GM18520 (cell line): Measurements from ENCODE around the gene STX17.
"Not testable (repeated sequence)": the region's sequence is repeated elsewhere in the genome, so short reads cannot be mapped to it uniquely, and the experiment has no call there.

Experiments
- ATAC-seq: cut with Tn5 transposase; IDR thresholded peaks from one replicate; pipeline ENCODE4 v1.9.1; 2021; ENCODE audit not compliant: unreplicated experiment

The STX17 gene

DNA sequence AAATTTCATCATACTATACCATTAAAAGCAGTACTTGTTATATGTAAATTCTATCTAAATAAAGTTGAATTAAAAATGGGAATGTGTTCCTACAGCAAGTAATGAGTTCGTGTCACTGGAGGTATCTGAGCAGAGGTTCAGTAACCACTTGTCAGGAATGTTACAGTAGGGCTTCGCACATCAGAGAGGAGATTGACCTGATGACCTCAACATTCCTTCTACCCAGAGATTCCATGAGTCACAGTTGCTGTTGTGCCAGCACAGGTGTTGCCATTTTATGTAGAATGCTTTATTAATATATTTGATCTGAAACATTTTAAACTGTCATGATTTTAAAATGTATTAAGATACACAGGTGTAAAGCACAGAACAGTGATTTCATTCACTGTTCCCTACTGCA lies 60.3 kb downstream of the STX17 start:
- no peak for ATAC-seq

DNA sequence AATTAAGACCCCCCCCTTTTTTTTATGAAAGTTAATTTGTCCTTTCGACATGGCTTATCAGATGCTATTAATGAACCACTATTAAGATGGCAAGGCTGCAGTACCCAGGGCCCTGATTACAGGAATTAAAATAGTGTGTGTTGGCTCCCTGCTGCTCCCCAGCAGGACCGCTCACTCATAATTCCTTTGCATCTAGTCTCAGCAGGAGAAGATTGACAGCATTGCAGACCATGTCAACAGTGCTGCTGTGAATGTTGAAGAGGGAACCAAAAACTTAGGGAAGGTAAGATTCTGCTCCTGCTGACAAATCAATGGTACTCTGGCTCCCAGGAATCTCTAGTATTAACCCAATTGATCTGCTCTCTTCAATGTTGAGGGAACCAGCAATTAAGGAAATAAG lies 61.0 kb downstream of the STX17 start:
- no peak for ATAC-seq

DNA sequence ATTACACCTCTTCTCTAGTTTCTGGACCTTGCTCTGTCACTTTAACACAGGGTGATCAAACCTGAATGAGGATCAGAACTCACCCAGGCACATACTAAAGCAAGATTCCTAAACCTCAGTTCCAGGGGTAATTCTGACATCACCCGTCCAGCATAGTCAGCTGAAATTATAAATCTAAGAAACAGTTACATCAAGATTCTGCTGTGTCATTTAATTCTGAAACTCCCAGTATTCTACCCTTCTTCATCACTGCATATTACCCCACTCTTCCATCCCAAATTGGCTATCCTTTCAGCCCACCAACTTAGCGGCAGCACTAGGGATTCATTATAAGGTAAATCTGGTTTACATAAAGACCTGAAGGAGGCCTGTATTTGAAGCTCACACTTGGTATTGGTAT lies 64.0 kb downstream of the STX17 start:
- ATAC-seq: no peak

DNA sequence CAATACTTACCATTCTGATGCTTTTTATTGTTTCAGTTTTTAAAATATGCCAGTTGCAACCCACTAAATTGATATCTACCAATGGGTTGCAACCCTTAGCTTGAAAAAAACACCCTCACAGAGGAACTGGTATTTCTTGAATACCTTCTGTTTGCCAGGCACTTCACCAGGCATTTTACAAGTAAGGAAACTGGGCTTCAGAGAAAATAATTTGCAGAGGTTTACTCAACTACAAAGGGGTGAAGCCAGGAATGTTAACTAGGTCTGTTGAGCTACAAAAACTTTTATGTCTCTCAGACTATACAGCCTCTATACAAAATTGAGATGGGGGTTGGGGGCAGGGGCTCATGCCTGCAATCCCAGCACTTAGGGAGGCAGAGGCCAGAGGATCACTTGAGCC lies 65.0 kb downstream of the STX17 start:
- ATAC-seq: no peak

DNA sequence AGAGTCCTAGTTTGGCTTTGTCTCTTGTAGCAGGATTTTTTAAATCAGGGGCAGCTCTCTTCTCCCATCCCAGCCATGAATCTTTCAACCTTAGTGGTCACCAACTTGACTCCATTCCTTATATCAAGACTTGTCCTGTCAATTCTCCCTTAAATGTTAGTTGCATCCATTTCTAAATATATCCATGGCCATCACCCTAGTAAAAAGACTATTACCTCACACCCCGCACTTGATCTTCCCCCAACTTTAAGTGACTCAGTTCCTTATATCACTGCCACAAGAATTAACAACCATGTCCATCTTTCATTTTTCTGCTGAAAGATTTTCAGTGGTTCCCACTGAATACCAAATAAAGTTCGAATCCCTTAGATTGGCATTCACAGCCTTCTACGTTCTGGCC lies 67.0 kb downstream of the STX17 start:
- ATAC-seq: no peak

DNA sequence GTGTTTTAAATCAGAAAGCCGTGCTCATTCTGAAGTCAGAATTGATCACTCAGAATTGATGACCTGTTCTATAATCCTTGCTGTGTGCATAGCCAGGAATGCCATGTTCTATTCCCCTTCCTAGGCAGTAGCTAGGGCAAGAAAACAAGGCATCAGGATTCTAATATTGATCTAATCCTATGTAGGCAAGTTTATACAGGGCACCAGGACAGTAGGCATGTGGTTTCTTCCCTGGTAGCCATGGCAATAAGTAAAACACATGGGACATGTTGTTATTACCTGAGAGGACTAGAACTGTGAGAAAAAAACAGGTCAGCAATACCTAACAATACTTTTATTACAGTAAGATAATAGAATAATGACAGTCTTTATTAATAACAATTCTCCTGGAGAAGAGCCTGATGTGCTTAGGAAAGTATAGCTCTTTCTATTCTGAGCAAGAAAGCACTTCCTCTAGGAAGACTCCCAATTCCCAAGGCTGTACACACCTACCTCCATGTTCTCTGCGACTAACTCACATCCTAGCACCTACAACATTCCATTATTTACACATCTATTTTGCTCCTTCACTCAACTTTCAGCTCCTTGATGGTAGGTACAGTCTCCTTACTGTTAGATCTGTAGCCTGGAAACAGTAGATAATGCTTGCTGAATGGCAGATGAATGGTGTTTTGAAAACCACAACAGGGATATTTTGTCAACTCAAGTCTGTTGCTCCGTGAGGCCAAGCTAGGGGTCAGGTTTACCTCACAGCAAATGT lies 70.8 kb downstream of the STX17 start:
- no peak for ATAC-seq

DNA sequence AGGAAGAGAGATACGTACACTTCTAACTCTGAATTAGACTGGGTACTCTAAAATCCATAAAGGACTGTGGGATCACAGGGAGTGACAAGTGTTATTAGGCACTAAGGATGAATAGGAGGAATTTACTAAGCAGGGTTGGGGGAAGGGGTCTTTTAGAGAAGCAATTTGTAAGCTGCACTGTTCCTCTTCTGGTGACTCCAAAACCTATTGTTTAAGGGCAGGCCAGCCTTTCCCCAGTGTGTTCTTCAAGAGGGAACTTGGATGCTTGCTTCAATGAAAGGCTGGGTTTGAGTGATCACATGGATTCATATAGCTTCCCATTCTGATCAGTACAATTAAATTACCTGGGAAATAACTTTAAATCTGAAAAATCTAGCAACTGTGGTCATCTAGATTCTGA lies 71.8 kb downstream of the STX17 start:
- ATAC-seq: no peak

DNA sequence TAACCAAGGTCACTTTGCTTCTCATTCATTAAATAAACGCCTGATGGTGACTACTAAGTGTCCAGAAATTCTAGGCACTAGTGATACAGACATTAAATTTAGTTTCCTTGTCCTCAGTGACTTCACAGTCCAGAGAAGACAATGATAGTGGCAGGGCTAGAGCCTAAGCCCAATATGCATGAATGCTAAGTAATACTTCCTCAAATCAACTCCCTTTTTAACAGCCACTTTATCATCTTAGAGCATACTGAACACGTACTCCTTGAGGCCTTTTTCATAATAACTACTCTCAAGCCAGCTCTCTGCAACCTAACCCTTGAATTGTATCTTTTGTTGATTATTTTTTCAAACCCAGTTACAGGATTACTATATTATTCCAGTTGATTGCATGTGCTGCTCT lies 74.1 kb downstream of the STX17 start:
- no peak for ATAC-seq

DNA sequence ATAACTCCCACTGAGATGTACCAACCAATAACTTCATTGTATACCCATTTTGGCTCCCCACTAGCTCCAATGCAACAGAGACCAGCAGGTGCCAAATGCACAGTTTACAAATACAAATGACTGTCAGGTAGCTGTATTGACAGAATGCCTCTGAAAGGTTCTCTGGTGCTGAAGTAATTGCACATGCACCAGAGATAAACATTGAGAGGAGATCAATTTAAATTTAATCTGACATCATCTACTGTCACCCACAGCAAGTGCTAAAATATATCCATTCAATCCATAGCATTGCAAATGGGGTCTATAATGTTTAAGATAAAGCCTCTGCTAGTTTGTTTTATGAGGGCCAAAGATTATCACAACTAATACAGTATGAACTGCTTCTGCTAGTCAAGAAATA lies 80.2 kb downstream of the STX17 start:
- ATAC-seq: no peak

DNA sequence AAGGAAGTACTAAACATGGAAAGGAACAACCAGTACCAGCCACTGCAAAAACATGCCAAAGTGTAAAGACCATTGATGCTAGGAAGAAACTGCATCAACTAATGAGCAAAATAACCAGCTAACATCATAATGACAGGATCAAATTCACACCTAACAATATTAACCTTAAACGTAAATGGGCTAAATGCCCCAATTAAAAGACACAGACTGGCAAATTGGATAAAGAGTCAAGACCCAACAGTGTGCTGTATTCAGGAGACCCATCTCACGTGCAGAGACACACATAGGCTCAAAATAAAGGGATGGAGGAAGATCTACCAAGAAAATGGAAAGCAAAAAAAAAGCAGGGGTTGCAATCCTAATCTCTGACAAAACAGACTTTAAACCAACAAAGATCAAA lies 84.1 kb downstream of the STX17 start:
- ATAC-seq: not testable (repeated sequence)

DNA sequence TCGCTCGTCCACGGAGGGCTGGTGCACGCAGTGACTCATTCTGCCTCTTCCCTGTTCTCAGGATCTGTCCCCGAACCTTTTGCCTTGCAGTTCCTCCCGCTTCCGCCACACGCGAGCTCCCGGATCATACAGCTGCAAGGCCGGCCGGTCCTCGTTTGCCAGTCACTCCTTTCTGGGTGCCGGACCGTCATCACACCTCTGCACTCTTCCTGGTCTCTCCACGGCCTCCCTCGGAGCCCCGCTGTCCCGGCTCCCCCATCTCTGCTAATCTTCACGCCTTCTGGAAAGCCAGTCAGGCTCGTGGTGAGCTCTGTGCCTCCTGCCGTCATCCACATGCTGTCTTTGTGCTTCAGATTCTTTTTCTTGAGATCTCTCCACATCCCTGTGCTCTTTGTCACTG lies 91.8 kb downstream of the STX17 start:
- no peak for ATAC-seq

DNA sequence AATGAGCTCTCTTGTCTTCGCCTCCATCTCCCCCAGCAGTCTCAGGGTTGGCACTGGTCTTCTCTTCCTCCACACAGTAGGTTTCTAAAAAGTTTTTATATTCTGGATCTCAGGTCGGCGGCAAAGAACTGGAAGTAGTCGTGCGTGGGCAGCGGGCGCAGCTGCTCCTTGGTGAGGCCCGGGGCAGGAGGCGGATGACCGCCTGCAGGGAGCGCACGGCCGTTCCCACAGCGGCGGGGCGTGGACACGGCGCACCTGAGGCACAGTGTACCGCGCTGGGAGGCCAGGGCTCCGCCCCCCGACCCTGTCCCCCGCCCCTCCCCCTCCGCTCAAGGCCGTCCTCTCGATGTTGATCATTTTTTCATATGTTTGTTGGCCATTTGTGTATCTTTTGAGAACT lies 92.4 kb downstream of the STX17 start:
- no peak for ATAC-seq

DNA sequence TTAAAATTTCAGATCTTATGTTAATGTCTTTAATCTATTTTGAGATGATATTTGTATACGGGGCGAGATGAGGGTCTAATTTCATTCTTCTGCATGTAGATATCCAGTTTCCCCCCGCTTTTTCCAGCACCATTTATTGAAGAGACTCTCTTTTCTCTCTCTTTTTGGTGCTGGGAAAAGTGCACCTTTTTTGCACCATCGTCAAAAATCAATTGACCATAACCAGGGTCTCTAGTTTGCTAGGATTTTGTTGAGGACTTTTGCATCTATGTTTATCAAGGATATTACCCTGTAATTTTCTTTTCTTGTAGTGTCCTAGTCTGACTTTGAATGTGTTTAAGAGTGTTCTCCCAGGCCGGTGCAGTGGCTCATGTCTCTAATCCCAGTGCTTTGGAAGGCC lies 93.3 kb downstream of the STX17 start:
- ATAC-seq: no peak

DNA sequence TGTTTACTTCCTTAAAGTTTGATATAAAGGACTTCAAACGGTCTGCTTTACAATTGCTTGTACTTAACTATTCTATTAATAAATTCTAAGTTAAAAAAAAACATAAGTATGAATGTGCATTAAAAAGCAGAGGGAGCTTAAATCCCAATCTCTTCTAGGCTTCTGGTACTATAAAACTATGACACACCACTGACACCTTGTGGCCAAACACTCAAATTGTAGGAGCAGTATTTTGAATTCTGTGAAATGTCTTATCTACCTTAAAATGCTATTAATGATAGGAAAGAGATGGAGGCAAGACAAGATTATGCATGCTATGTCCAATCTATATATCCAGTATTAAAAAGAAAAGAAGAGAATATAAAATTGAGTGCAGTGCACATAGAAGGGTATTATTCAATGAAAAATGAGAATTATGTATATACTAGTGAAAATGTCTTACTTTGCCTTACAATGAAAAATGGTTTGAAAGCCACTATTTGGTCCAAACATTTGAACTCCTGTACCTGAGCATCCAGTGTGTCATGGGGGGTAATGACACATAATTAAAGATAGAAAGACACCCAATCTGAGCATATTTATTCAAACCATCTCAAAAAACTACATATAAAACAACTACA lies 104.7 kb downstream of the STX17 start:
- ATAC-seq: no peak

DNA sequence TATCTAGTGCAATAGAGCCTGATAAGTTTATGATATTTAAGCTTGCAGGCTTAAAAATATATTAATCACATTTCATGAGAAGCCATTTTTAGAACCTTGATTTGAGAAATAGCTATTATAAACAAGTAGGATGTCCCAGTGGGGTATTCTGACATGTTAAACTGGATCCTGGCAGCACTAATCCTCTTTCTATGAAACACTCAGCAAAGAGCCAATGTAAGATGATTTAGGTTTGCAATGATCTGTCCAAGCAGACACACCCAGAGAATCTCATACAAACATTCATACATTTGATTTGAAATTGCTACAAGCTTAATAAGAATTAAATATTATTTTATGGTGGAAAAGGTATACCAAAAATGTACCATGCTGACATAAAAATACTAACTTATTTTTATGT lies 105.8 kb downstream of the STX17 start:
- no peak for ATAC-seq

DNA sequence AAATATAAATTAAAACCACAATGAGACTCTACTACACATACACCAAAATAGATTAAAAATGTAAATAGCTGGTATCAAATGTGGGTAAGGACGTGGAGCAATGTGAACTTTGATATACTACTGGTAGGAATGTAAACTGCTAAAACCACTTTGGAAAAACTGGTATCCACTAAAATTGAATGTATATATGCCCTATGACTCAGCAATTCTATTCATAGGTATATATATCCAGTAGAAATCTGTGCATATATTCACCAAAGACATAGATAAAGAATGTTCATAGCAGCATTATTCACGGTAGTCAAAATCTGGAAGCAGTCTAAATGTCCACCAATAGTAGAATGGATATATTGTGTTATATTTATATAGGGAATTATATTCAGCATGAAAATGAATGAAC lies 107.1 kb downstream of the STX17 start:
- ATAC-seq: no peak

DNA sequence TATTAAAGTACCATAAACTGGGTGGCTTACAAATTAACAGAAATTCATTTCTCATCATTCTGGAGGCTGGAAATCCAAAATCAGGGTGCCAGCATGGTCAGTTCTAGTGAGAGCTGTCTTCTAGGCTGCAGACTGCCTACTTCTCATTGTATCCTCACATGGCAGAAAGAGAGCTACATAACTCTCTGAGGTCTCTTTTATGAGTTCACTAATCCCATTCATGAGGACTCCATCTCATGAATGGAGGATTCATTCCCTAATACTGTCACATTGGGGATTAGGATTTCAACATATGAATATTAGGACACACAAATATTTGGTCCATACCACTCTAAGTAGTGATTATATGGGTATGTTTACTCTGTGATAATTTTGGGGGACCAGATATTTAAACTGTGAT lies 108.4 kb downstream of the STX17 start:
- ATAC-seq: no peak

DNA sequence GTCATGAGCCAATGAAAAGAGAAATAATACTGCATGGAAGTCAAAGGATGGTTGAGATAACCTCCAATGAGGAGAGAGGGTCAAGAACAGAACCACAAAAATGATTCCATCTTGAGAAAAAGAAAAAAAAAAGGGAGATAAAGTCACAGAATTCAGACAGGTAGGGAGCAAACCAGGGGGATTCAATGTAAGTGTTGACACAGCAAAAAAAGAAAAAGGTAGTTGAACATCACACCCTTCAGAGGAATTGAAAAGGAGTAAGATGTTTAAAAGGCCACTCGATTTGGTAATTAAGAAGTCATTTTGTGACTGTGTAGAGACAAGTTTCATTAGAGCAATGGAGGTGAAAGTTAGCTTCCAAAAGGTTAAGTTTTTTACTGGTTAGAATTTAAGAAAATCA lies 113.1 kb downstream of the STX17 start:
- no peak for ATAC-seq
